Activated CD4-positive, alpha-beta T cell treated with anti-CD3 and anti-CD28 coated beads, Interleukin-2, amount 10 ng/mL, durations not matched to agents 24 days and 14 days (primary cell): ENCODE data around the gene CBS. TPM values are rescaled to one million over a fixed set of nuclear protein-coding genes. Genes with fewer than 3 reads are reported as not detected.
"Not testable (repeated sequence)": the region's sequence is repeated elsewhere in the genome, so short reads cannot be mapped to it uniquely, and the experiment has no call there.

Source experiments
- DNase-seq: peaks from one replicate; pipeline ENCODE4 v3.0.0; 2022
- H3K27ac Mint-ChIP-seq: one replicate; pipeline ENCODE4 v1.8.0; 2022; ENCODE audit warnings: mild to moderate bottlenecking, mixed read lengths
- H3K27me3 Mint-ChIP-seq: one replicate; pipeline ENCODE4 v1.8.0; 2022; ENCODE audit warnings: mixed read lengths
- H3K36me3 Mint-ChIP-seq: one replicate; pipeline ENCODE4 v1.8.0; 2022; ENCODE audit warnings: low read depth, mild to moderate bottlenecking, mixed read lengths
- H3K4me1 Mint-ChIP-seq: one replicate; pipeline ENCODE4 v1.8.0; 2021; ENCODE audit warnings: mixed read lengths
- H3K4me3 Mint-ChIP-seq: one replicate; pipeline ENCODE4 v1.8.0; 2022; ENCODE audit warnings: mild to moderate bottlenecking, moderate library complexity, mixed read lengths
- H3K9me3 Mint-ChIP-seq: one replicate; pipeline ENCODE4 v1.8.0; 2021; ENCODE audit warnings: mixed read lengths
- intact Hi-C: fragments of 100-400 bp; cut with micrococcal nuclease; formaldehyde crosslinking; loops from one replicate; pipeline ENCODE4 v1.15.1; 2023
- total RNA-seq: library from RNA; stranded (reverse); gene quantifications from 2 replicates; pipeline ENCODE4 v1.2.3, GENCODE V29; 2022

The CBS gene
- total RNA-seq, 1 donor from 2014 or later: 51.5 TPM

DNA sequence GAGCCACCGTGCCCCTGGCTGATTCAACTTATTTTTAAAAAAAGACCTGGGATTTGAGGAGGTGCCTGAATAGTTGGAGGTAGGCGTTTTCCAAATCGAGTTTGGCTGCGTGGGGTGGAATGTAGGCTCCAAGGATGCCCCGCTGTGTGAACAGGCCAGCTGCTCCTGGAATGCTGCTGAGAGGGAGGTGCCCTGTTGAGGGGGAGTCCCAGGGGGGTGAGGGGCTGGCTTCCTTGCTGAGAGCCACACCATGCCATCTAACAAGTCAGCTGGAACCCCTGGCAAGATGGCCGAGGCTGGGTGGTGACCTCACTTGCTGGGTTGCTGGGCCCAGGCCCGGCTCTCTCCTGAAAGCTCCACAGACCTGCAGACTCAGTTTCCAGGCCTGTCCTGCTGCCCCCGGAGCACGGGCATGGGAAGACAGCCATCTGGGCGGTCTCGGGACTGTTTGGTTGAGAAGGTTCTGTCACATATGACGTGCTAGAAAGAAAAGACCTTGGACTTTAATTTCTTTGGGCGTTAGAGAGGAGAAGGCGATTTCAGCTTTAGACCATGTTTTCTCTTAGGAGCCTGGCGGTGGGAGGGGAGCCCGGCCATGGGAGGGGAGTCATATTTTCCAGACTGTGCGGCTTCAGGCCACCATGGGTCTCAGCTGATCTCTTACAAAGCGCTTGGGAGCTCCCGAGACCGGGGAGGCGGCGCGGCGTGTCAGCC, 7.1 kb upstream of the CBS start:
- not testable (repeated sequence) for H3K9me3 Mint-ChIP-seq

DNA sequence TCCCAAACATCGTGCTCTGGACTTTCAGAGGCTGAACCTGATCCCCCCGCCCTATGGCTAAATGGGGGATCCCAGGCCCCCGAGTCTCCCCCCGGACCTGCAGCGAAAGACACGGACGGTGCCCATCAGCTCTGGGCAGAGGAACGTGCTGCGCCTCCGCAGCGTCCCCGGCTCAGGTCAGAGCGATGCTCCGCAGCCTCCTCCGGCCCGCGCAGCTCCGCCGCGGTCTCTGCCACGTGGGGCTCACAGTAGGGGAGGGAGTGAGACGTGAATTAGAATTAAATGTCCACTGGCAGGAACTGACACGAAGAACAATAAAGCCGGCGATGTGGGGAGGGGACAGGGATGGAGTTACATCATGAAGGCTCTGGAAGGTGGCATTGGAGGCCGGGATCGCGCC, 1.0 kb upstream of the CBS start:
- H3K36me3 Mint-ChIP-seq, H3K4me1 Mint-ChIP-seq, intact Hi-C loops, H3K27me3 Mint-ChIP-seq, H3K9me3 Mint-ChIP-seq, H3K27ac Mint-ChIP-seq, H3K4me3 Mint-ChIP-seq: not testable (repeated sequence)
- peak; percentile 37 for DNase-seq

More for the DNA sequence above, 7.1 kb upstream of the CBS start:
- H3K27me3 Mint-ChIP-seq, H3K27ac Mint-ChIP-seq, intact Hi-C loops, H3K4me3 Mint-ChIP-seq, H3K36me3 Mint-ChIP-seq, H3K4me1 Mint-ChIP-seq, DNase-seq: not testable (repeated sequence)

DNA sequence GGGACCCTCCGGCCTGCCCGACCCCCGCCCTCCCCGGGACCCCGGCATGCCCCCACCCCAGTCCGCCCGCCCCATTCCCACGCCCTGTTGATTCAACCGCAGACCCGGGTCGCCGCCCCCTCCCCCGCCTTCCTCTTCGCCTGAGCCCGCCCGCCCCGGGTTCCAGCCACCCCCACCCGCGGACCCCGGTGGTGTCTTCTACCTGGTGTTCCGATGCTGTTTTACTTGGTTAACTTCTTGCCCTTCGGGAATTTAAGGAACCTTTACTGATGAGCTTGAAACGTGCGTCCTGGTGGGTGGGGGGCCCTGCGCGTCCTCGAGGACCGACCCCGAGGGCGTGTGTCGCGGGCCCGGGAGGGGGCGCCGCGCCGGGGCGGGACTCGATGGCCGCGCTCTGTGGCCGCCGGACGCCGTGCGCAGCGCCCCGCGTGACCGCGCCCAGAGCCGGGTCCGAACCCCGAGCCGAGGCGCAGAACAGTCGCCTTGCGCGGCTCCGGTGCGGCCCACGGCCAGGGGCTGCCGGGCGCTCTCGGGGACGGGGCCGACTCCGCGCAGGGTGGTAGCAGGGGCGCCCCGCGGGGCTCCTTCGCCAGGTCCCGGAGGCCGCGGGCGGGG, 495 bp upstream of the CBS start:
- H3K4me3 Mint-ChIP-seq, H3K27ac Mint-ChIP-seq, H3K36me3 Mint-ChIP-seq, intact Hi-C loops, H3K4me1 Mint-ChIP-seq, H3K9me3 Mint-ChIP-seq, DNase-seq, H3K27me3 Mint-ChIP-seq: not testable (repeated sequence)

DNA sequence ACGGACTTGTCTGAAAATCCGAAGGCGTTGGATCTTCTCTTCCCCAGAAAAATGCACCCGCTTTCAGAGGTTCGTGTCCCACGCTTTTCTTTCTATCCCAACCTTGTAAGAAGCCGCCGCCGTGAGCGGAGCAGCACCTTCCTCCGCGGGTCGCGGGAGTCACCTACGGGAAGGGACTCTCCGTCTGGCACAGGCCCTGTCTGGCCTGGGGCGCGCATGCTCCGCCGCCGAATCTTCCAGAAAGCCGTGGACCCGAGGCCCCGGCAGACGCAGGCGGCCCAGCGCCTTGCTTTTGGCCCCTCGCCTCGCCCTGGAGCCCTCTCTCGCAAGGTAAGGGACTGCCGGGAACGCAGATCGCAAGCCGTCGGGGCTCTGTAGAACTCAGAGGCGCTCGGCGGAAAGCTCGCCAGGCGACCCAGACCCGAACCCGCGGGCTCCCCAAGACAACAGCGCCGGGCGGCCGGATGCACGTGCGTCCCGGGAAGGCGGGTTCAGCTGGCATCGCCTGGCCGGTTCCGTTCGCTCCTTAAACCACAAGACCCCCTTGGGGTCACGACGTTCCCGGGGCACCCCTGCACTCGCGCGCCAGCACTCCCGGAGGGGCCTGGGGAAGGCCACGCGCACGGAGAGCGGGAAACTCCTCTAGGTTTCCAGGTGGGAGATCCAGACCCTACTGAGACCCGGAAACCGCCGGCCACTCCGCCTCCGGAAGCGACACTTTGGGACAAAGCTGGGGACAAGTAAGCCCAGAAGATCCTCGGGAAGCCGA, 1.1 kb downstream of the CBS start:
- intact Hi-C loops, H3K4me1 Mint-ChIP-seq, H3K9me3 Mint-ChIP-seq, H3K4me3 Mint-ChIP-seq, H3K27me3 Mint-ChIP-seq, H3K36me3 Mint-ChIP-seq, DNase-seq, H3K27ac Mint-ChIP-seq: not testable (repeated sequence)

DNA sequence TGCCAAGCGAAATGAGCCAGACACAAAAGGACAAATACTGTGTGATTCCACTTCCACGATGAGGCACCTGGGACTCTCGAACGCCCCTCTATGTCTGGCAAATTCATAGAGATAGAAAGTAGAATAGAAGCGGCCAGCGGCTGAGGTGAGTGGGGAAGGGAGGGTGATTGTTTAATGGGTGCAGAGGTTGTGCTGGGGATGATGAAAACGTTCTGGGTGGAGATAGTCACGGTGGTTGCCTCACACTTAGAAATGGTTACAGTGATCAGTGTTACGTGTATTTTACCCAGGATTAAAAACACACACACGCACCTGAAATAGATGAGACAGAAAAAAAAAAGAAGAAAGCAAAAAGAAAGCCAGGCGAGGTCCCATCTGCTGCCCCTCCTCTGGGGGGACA, 2.9 kb downstream of the CBS start:
- H3K27ac Mint-ChIP-seq, H3K4me3 Mint-ChIP-seq, H3K4me1 Mint-ChIP-seq, H3K36me3 Mint-ChIP-seq, H3K27me3 Mint-ChIP-seq, DNase-seq, H3K9me3 Mint-ChIP-seq, intact Hi-C loops: not testable (repeated sequence)

DNA sequence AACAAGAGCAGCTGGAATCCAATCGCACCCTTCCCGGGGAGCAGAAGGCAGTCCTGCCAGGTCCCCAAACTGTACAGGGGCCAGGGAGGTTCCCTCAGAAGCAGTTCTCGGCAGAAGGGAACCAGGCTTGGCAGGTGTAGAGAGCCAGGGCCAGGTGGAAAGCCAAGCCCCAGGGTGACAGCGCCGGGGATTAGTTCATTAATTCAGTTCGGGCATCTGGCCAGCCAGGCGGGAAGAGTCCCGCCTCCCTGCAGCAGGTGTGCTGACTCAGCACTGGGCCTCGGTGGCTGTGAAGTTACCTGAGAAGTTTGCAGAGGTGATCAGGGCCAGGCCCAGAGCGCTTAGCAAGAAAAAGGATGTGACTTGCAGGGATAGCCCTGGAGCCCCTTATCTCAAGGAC, 6.0 kb downstream of the CBS start:
- H3K4me3 Mint-ChIP-seq, H3K27ac Mint-ChIP-seq, H3K27me3 Mint-ChIP-seq, H3K36me3 Mint-ChIP-seq, intact Hi-C loops, DNase-seq, H3K4me1 Mint-ChIP-seq, H3K9me3 Mint-ChIP-seq: not testable (repeated sequence)

DNA sequence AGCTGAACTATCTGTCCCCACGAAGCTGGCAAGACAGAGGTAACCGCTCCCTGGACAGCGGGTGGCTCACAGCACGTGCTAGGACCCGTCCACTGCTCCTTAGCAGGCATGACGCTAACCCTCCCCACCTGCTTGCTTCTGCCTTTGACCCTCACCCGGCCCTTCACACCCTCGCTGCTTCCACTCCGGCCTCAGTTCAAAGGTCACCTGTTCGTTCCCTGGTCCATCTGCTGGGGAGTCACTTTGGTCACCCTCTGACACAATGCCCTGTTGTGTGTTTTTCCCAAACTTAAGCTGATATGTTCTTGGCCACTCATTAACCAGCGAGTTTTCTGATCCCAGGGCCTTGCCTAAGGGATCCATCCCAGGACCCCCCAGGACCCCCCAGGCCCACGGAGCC, 7.6 kb downstream of the CBS start:
- DNase-seq, H3K4me1 Mint-ChIP-seq, H3K27me3 Mint-ChIP-seq, intact Hi-C loops, H3K36me3 Mint-ChIP-seq, H3K9me3 Mint-ChIP-seq, H3K27ac Mint-ChIP-seq, H3K4me3 Mint-ChIP-seq: not testable (repeated sequence)

DNA sequence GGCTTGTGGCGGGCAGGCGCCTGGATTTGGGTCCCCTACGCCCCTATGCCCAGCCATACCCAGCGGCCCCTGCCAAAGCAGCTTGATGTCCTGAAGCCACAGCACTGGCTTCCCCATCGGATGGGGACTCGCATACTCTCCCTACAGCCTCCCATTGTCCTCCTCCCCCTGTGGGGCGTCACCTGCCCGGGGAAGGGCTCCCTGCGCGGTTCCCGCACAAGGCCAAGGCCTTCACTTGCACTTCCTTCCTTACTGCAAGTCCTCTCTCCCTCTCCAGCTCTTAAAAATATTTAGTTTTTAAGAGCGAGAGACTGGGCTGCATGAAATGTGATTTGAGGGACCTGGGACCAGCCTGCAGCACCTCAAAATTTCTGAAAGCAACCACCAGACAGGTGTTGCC, 8.9 kb downstream of the CBS start:
- H3K9me3 Mint-ChIP-seq, H3K4me3 Mint-ChIP-seq, H3K27ac Mint-ChIP-seq, H3K36me3 Mint-ChIP-seq, H3K4me1 Mint-ChIP-seq, H3K27me3 Mint-ChIP-seq, intact Hi-C loops: not testable (repeated sequence)
- DNase-seq: peak; percentile 11

DNA sequence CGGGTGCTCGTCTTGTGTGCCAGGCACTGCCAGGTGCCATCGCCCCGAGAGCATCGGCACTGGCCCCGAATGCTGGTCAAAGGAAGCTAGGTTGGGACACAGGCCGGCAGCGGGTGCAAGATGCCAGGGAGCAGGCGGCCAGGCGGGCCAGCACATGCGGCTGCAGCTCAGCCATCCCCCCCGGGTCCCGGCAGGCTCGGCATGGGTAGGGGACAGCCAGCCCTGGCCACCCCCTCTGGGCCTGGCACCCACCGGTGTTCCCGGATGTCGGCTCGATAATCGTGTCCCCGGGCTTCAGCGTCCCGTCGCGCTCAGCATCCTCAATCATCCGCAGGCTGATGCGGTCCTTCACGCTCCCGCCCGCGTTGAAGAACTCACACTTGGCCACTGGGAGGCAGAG, 9.6 kb downstream of the CBS start:
- DNase-seq: peak; percentile 14
- H3K4me3 Mint-ChIP-seq, H3K4me1 Mint-ChIP-seq, H3K36me3 Mint-ChIP-seq, H3K9me3 Mint-ChIP-seq, H3K27ac Mint-ChIP-seq, intact Hi-C loops, H3K27me3 Mint-ChIP-seq: not testable (repeated sequence)

DNA sequence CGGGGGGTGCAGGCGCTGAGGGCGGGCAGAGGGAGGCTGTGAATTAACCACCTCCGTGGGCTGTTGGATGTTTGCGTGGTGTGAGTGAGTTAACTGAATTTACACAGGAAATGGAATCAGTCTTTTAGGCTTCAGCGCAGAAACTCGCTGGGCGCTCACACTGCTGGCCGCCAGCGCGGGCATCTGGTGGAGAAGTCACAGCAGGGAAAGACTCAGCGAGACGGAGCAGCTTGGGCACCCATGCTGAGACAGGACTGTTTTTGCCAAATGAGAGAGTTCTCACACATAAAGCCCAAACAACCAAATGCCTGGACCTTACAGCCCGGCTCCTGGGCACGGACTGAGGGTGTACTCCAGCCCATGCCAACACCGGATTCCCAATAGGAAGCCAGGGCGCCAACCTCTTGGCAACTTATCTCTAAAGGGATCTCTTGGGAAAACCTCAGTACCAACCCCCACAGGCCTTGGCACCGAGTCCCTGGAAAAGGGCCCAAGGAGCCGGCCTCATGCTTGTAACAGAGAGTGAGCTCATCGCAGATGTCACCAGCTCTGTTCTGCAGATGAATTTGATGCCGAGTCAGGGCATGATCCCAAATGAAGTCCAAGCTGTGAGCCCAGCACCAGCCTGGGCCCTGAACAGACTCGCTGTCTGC, 11.2 kb downstream of the CBS start:
- H3K4me3 Mint-ChIP-seq, H3K27ac Mint-ChIP-seq, H3K9me3 Mint-ChIP-seq, intact Hi-C loops, DNase-seq, H3K27me3 Mint-ChIP-seq, H3K36me3 Mint-ChIP-seq, H3K4me1 Mint-ChIP-seq: not testable (repeated sequence)

DNA sequence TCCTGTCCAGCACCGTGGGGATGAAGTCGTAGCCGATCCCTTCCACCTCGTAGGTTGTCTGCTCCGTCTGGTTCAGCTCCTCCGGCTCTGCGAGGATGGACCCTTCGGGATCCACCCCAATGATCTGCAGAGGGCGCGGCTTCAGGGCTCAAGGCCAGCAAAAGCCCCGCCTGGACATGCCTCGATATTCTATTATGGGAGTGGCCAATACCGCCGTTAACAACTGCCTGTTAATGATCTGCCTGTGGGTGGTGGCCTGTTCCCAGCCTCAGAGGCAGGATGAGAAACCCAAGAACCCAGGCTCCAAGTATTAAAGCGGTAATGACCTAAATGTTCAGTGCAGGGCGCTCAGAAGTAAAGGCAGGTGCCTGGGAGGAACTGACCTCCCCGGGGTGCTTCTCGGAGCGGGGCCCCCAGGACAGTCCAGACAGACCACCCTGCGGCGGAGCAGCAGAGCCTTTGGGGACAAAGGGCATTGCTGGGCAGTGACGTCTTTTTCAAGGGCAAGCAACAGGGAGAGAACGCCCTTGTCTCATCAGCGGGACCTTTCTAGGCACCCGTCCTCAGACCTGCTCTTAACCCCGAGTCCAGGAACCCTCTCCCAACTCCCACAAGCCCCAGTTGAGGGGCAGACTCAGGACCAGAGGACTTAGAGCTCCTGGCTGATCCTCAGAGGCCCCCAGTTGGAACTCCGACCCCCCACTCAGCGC, 12.5 kb downstream of the CBS start:
- H3K27ac Mint-ChIP-seq, intact Hi-C loops, H3K4me1 Mint-ChIP-seq, H3K27me3 Mint-ChIP-seq, DNase-seq, H3K4me3 Mint-ChIP-seq, H3K9me3 Mint-ChIP-seq, H3K36me3 Mint-ChIP-seq: not testable (repeated sequence)

DNA sequence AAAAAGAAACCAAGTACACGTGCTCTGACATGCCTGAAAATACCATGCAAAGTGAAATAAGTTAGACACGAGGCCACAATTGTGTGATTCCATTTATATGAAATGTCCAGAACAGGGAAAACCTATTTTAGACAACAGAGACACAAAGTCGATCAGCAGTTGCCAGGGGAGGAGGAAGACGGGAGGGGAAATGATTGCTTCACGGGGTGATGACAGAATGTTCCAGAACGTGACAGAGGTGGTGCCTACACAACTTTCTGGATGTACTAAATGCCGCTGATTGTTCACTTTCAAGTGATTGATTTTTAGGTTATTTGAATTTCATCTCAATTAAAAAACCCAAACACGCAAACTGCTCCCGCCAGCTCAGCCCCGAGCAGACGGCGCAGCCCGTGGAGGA, 22.5 kb downstream of the CBS start:
- H3K4me3 Mint-ChIP-seq, H3K27me3 Mint-ChIP-seq, H3K9me3 Mint-ChIP-seq, H3K4me1 Mint-ChIP-seq, DNase-seq, H3K36me3 Mint-ChIP-seq, intact Hi-C loops, H3K27ac Mint-ChIP-seq: not testable (repeated sequence)

DNA sequence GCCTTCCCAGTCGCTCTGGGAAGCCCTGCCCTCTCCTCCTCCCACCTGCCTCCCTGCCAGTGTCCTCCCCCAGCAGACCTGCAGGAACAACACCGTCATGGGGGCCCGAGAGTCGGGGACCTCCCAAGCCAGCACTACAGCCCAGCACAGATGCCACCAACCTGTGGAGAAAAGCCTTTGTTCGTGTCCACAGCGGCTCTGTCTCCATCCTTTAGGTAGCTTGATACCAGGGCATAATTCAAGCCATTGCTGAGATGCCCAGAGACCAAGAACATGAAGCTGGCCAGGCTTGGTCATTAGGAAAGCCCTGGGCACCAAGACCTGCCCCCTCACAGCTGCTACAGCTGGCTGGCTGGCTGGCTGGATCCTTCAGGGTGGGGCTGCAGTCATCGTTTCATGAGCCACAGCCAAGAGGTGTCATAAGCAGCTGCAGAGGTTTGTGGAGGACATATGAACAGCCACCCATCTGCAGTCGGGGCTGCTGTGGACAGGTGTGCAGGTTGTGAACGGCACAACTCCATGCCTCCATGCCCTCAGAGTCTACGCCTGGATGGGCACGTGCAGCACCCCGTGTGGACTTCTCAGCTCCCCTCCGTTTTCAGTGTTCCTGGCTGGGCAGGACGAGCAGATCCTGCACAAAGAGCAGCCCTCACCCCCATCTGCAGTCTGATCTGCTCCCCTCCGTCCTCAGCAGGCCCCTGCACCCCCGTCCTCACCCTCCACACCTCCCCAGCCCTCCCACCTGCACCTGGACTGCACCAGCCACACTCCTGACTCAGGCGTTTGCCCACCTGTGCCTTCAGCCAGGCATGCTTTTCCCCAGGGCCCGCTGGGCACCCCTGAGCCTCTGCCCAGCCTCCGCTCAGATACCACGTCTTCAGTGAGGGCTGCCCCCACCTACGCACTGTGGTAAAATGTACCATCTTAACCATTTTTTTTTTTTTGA, 29.5 kb downstream of the CBS start:
- H3K4me3 Mint-ChIP-seq, DNase-seq, H3K27me3 Mint-ChIP-seq, H3K27ac Mint-ChIP-seq, H3K36me3 Mint-ChIP-seq, H3K9me3 Mint-ChIP-seq, H3K4me1 Mint-ChIP-seq, intact Hi-C loops: not testable (repeated sequence)
